GM21529 (cell line): Measurements from ENCODE around the gene TPBGL.
A peak's percentile ranks its signal among the peaks of the same experiment; 100 is the strongest.

Experiments
- ATAC-seq: cut with Tn5 transposase; IDR thresholded peaks from one replicate; pipeline ENCODE4 v1.9.1; 2021; ENCODE audit not compliant: unreplicated experiment

Gene TPBGL

DNA sequence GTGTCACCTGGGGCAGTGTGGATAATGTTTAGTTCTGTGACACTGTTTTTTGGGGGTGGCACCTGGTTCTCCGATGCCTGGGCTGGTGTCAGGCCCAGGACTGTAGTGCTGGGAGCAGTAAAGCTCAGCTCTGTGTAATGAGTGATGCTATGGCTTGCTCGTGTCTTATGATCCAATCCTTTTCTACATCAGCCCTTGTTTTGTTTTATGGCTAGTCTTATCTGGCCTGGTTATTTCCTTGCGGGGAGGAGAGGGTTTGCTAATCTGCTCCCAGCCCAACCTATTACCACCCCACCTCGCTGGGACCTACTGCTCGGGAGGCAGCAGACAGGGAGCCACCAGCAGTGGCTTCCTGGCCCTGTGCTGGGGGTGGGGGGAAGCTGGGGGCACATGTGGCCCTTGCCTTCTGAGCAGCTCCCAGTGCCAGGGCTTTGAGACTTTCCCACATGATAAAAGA lies 35.0 kb upstream of the TPBGL start:
- ATAC-seq = no peak

DNA sequence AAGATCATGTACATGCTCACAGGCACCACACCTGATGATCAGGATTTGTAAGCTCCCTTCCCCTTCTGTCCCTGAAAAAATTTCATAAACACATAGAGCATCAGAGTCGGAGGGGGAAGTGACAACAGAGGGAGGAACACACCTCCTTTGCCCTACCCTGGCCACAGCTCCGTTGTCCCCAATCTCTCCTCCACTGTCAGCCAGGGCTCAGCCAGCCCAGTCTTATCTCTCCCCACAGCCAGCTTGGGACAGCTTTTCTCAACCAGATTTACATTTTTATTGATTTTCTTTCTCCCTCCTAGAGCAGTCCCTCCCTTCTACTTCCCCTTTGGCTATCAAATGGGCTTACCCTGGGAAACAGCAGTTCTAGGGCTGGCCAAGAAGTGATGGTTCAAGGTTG lies 32.1 kb upstream of the TPBGL start:
- no peak for ATAC-seq

DNA sequence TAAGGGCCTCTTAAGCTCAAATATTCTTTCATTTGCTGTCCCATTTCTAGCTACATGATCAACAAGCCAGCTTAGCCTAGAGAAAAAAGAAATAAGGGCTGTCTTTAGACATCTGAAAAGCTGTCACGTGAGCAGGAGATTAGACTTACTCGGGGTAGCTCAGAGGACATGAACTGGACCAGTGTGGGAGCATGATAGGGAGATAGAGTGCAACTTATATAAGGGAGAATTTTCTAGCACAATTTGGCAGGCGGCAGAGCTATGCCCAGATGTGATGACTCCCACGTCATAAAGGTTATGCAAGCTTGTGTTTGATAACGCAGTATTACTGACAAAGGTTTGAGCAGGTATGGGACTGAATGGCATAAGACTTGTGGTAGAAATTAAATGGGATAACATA lies 28.2 kb upstream of the TPBGL start:
- ATAC-seq = no peak

DNA sequence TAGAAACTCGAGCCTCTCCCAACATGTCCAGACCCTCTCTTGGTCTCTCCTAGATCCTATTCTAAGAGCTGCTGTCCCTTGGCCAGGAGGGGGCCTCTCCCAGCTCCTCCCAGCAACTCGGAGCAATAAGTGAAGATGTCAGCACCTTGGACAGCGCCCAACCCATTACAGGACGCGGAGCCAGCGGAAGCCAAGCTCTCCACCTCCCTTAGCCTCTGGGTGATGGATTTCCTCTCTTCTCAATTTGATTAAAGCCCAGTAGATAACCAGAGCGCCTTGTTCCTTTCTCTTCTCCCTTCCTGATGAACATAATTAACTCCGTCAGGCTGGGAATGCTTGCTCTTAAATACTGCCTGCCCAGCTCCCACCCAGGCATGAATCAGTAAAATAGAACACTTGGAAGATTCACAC lies 26.2 kb upstream of the TPBGL start:
- ATAC-seq = no peak

DNA sequence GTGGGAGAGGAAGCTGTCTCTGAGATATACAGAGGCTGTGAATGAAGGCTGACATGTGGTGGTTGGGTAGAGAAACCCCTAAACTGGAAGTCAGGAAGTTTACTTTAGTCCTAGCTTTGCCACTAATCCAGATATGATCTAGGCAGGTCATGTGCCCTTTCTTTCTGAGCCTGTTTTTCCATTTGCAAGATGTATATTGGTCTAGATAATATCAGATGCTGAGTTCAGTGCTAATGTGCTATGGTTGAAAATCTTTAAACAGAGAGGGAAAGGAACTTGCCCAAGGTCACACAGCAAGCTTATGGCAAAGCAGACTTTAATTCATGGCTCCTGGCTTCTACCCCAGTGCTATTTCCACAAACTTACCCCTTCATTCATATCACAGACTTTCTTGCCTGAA lies 25.7 kb upstream of the TPBGL start:
- no peak for ATAC-seq

DNA sequence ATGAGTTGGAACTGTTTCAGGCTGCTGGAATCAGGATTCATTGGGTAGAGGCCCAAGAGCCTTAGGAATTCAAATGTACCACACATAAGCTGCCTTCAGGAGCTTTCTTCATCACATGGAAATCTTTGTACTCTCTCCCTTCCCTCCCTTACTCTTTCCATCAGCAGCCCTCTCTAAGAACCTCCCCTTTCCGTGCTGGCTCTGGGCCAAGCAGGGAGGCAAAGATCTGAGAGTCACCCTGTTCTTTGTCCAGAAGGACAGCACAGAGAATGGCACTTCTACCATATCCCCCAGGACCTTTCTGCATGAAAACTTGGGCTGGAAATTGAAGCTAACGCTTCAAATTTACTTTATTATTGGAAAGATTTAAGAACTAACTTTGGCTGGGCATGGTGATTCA lies 20.7 kb upstream of the TPBGL start:
- ATAC-seq = no peak

DNA sequence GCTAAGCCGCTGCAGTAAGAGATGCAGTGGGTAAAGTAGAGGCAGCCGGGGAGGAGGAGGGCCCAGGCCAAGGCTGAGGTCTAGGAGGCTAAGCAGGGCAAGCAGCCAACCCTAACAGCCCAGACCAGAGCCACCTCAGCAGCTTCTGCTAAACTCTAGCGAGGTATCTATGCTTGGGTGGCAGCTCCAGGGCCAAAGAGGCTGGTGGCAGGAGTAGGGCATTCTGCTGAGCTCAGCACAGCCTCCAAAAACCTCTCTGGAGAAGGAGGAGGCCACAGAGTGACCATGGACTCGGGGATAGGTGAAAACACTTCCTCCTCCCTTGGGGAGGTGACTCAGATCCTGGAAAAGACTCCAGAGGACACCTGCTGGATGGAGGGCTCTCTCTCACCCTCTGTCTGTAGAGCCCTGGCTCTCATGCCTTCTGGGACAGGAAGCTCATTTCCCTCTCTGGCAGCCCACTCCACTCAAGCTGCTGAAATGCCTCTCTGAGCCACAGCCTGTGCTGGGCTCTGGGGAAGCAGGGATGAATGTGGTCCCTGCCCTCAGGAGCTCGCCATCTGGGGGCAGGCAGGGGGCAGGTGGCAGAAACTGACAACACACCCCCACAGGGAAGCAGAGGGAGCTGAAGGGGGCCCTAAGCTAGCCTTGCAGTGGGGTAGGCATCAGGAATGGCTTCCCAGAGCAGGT lies 16.5 kb upstream of the TPBGL start:
- ATAC-seq = no peak

DNA sequence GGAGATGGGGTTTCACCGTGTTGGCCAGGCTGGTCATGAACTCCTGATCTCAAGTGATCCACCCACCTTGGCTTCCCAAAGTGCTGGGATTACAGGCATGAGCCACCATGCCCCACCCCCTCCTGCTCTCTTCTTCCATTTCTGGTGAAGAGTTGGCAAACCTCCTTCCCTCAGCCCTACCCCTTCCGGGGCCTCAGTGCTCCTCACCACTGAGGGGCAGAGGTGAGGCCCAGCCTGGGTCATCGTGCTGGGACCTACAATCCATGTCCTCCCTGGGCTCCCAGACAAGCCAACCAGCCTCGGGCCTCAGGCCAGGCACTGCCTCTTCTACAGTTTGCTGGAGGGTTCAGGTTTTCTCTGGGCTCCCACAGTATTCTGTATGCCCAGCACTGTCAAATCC lies 14.8 kb upstream of the TPBGL start:
- ATAC-seq = no peak

DNA sequence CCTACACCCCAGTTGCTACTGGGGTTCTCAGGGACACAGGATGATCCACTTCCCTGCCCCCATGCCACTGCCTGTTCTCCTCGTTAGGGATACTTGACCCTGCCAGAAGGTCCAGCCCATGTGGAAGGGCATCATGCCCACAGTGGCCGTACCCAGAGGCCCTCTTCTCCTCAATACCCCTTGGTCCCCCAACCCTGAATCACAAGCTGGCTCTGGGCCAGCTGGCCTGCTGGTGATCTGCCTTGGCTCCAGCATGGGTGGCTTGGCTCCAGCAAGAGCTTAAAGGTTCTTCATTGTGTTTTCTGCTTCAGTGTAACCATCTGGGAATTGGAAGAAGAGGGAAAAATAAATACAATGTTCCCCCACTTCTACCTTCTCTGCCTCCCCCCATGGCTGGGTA lies 11.1 kb upstream of the TPBGL start:
- ATAC-seq = no peak

DNA sequence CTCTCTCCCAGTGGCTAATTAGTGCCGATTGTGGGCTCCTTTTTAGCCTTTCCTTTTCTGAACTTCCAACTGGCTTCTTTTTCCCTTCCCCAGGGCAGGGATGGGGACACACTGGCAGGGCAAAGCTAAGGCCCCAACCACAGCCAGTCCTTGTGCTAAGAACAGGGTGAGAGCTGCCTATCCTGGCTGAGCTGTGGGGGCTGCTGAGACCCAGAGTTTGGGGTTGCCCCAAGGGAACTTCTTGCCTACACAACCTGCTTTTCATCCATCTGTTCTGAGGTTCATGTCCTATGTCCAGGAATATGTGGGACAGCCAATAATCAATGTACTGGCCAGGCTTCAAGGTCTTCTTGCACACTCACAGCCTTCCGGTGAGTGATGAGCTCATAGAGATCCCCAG lies 10.0 kb upstream of the TPBGL start:
- no peak for ATAC-seq

DNA sequence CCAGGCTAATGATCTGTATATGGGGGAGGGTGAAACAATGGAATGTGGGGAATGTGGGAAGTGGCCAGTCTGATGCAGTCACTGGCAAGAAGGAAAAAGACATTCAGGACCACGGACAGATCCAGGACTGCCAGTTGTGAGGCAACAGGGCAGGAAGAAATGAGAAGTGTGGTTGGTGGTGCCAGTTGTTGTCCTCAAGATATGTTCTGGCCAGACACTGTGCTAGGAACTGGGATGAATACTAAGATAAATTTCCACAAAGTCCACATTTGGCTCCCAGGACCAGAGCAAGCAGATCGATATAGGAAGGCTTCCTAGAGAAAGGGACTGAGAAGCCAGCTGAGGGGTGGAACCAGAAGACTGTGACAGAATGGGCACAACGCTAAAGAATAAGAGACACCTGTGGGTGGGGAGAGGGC lies 6.8 kb upstream of the TPBGL start:
- ATAC-seq = no peak

DNA sequence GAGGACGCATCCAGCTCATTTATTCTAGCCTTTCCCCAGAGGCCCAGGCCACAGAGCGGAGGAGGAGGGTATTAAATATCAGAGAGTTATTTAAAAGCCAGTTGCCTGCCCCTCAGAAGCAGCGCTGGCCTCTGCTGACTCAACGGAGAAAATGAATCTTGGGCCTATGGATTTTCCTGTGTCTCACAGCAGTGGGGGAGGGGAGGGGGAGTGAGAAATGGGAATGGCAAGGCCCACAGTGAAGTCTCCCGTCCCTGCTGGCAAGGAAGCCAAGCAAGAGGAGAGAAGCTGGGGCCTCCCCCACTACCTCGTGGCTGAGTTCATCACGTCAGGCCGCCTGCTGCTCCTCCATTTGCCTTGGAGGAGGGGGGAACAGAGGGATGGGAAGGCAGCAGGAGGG lies 4.5 kb upstream of the TPBGL start:
- ATAC-seq = no peak

DNA sequence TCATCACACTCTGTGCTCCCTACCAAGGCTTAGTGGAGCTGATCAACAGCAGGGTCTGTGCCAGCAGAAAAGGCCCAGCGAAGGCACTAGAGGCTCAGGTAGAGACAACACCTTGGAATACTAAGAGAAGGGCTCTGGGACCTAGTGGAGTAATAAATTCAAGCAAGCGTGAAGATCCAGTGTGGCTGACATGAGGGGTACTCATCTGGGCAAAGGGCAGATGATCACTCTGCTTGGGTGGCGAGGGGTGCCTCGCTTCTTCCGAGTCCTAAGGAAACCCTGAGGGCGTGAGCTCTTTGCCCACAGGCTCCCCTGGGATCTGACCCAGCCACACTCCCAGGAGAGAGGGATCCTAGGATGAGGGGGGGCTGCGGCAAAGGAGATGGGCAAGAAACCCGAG lies 3.5 kb upstream of the TPBGL start:
- ATAC-seq = no peak

DNA sequence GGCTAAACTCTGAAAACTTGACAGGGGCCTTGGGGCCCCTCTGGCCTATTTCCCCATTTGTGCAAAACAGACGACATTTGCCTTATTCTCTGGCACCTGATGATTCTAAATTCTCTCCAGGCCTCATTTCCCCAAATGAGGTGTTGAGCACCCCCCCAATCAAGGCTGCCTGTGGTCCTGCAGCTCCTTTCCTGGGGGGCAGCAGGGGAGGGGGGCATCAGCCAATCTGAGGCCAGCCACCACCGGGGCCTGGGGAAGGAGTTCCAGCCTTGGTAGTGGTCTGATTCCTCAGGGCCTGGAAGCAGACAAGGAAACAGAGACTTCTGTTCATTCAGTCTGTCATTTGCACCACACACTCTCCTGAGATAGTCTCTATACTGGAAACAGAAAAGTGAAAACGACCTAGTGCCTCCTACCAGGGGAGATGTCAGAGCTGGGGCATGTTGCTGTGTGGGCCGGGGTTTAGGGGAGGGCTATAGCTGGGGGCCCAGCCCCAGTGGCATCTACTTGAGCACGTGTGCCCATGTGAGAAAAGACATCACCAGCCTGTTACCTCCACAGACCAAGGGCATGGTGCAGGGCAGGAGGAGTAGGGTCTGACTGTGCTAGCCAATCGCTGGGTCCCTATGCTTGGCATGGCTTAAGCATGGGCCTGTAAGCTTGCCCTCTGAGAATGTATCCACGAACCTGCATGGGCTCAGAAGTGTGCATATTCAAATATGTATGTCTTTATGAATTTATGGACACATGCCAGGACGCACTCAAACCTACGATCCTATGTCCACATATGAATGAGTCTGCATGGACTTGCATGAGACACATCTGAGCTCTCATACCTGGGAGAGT lies 1.8 kb upstream of the TPBGL start:
- ATAC-seq = no peak

DNA sequence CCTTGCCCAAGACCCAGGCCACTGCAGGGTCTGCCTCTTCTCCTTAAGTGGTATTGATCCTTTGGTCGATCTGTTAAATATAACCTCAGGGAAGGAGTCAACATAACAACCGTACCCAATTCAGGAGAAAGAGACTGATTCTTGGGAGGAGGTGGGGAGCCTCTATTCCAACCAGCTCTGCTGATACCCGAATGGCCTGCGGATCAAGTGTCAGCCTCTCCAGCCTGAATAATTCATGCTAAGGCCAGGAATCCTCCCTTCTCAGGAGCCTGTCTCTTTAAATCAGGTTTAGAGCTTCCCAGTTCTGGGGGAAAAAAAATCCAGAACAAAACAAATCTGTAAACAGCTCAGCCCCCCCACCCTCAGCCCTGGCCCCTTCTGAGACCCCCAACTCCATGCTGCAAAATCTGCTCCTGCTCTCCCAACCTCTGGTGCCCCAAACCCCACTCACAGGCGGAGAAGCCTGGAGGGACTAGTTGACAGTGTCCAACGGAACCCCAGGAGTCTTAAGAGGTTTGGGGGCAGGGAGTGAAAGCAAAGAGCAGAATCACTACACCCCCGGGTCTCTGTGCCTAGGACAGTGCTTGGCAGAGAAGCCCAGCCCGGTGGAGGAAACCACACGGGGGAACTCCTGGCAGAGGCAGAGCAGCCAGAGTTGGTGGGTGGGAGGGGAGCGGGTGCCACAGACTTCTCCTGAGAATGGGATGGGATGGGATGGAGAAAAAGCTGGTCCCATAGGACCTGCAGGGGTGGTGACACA lies 863 bp upstream of the TPBGL start:
- no peak for ATAC-seq

DNA sequence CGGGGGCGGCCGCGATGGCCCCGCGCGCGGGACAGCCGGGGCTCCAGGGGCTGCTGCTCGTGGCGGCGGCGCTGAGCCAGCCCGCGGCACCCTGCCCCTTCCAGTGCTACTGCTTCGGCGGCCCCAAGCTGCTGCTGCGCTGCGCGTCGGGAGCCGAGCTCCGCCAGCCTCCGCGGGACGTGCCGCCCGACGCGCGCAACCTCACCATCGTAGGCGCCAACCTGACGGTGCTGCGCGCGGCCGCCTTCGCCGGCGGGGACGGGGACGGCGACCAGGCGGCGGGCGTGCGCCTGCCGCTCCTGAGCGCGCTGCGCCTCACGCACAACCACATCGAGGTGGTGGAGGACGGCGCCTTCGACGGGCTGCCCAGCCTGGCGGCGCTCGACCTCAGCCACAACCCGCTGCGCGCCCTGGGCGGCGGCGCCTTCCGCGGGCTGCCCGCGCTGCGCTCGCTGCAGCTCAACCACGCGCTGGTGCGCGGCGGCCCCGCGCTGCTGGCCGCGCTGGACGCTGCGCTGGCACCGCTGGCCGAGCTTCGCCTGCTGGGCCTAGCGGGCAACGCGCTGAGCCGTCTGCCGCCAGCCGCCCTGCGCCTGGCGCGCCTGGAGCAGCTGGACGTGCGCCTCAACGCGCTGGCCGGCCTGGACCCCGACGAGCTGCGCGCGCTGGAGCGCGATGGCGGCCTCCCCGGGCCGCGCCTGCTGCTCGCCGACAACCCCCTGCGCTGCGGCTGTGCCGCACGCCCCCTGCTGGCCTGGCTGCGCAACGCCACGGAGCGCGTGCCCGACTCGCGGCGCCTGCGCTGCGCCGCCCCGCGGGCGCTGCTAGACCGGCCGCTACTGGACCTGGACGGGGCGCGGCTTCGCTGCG lies 697 bp downstream of the TPBGL start:
- ATAC-seq = peak; percentile 84

DNA sequence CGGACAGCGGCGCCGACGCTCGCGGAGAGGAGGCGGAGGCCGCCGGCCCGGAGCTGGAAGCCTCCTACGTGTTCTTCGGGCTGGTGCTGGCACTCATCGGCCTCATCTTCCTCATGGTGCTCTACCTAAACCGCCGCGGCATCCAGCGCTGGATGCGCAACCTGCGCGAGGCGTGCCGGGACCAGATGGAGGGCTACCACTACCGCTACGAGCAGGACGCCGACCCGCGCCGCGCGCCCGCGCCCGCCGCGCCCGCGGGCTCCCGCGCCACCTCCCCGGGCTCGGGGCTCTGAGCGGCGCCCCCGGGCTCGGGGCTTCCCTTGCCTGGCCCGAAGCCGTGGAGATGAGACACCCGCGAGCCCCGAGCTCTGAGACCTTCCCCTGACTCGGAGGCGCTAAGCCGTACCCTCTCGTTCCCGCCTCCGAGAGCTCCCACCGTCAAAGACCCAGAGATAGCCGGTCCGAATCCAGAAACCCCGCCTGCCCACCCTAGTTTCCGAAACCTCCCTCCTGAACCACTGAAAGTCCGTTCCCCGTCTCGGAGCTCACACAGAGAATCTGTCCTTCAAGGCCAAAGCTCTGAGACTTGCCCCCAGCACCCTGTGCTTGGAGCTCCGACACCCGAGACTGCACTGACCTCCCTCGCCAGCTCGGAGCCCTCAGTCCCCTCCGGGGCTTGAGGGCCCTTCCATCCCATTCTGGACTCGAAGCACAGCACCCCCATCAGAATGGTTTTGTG lies 1.5 kb downstream of the TPBGL start:
- ATAC-seq = no peak

DNA sequence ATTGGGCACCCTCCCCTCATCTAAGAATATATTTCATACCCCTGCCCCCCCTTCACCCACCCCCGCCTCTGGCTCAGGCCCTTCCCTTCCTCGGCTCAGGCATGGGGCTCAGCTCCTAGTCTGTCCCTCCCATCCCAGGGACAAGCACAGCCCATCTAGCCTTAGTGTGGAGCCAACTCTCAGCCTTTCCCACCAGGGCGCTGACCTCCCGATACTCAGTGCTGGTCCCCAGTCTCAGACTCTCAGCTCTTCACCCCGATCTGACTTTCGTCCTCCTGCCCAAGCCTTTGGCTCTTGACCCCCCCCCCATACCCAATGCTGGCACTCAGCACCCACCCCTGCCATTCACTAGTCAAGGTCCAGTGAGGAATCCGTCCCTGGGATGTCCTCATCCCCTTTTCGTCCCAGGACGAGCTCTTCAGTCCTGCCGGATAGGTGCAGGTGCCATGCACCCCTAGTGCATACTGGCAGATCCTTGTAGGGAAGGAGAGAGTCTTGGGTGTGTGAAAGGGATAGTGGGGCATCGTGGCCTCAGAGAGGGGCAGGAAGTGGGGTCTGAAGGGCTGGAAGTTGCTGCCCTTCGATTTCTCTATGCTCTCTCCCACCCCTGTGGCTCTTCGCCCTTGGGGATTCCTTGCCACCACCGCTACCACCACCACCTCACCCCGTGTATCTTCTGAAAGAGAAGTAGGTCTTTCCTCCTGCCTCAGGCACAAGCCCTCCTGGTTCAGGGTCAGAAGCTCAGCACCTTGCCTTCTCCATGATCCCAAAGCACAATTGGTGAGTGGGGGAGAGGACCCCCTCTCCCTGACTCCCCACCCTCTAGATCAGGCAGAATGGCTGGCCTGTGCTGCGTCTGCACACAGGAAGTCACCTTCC lies 2.4 kb downstream of the TPBGL start:
- ATAC-seq = no peak
